H1 (cell line): ENCODE measurements around the gene UBAP2L. TPM values are rescaled to one million over a fixed set of nuclear protein-coding genes. Genes with fewer than 3 reads are reported as not detected.

Experiments used
- RFX5 ChIP-seq: IDR thresholded peaks from 2 replicates; pipeline ENCODE4 v1.6.1; 2011; ENCODE audit warnings: low read depth, low read length, improper control_type of control experiment, borderline replicate concordance
- polyA plus RNA-seq, 7 experiments: library from polyadenylated mRNA; depleted of rRNA in 3 of 7; stranded (reverse) in 5 of 7; unstranded in 2 of 7; fragments of >200 nt in 5 of 7; fragments of 200-250 nt in 2 of 7; gene quantifications; 1 replicate in 5 of 7; 2 replicates in 1 of 7; 4 replicates in 1 of 7; pipeline versions ENCODE4 v1.2.1 to v1.2.3, GENCODE V29; 2011 to 2013; ENCODE audit warnings: missing spikeins in 2 of 7, mixed read lengths in 2 of 7
- total RNA-seq: library from RNA; stranded (reverse); fragmentation: NEBNext Ultra II Directional; extraction: Animal tissue kit (Norgen Biotek cat#: 25700); gene quantifications from 2 replicates; pipeline ENCODE4 v1.2.1, GENCODE V29; 2021

UBAP2L gene
- total and polyA plus RNA-seq, 2 of the 8 experiments (the other 6 are each of a cell fraction or from before 2014, with no cell fraction given), result 254 to 349 TPM

- no peak for TF ChIP-seq RFX5
Observed at GRCh38 chr1:154218545-154218944, 2.2 kb upstream of the UBAP2L start (continued).
